ENCODE data around the gene MON2.

The MON2 gene

GRCh38 chr12:62622177-62622576 is 155.6 kb downstream of the MON2 start:
- H3K4me1 ChIP-seq (ENCODE audit: insufficient read depth, low read length) = no peaks in the 10 kb centered on the region
- H3K9me3 ChIP-seq (ENCODE audit: low read length) = no peaks in the 10 kb centered on the region
- H3K4me3 ChIP-seq (ENCODE audit: low read depth in 1 of 2, low read length in 2 of 2) = no peak overlapping the region
- no peak overlapping the region for H3K9ac ChIP-seq (ENCODE audit: low read length)
- no peaks in the 10 kb centered on the region for H3K27me3 ChIP-seq (ENCODE audit: control insufficient read depth in 1 of 2, insufficient read depth in 2 of 2, low read length in 2 of 2)
- H3K36me3 ChIP-seq (ENCODE audit: insufficient read depth, low read length) = no peaks in the 10 kb centered on the region
- no peak overlapping the region for H3K27ac ChIP-seq (ENCODE audit: low read depth, low read length)

GRCh38 chr12:62625228-62625627 is 158.6 kb downstream of the MON2 start:
- Histone ChIP-seq H3K9ac (ENCODE audit: low read length) (no peak overlapping the region), H3K4me3 (ENCODE audit: low read depth in 1 of 2, low read length in 2 of 2) (no peak overlapping the region), H3K4me1 (ENCODE audit: insufficient read depth, low read length) (no peaks in the 10 kb centered on the region), H3K36me3 (ENCODE audit: insufficient read depth, low read length) (no peaks in the 10 kb centered on the region), H3K9me3 (ENCODE audit: low read length) (no peaks in the 10 kb centered on the region), H3K27me3 (ENCODE audit: control insufficient read depth in 1 of 2, insufficient read depth in 2 of 2, low read length in 2 of 2) (no peaks in the 10 kb centered on the region), H3K27ac (ENCODE audit: low read depth, low read length) (no peak overlapping the region)

- Histone ChIP-seq H3K4me1 (ENCODE audit: insufficient read depth, low read length) (peaks cover 6% of the 10 kb centered on the region), H3K27ac (ENCODE audit: low read depth, low read length) (no peak overlapping the region), H3K9ac (ENCODE audit: low read length) (no peak overlapping the region), H3K9me3 (ENCODE audit: low read length) (no peaks in the 10 kb centered on the region), H3K36me3 (ENCODE audit: insufficient read depth, low read length) (no peaks in the 10 kb centered on the region), H3K4me3 (ENCODE audit: low read depth in 1 of 2, low read length in 2 of 2) (no peak overlapping the region), H3K27me3 (ENCODE audit: control insufficient read depth in 1 of 2, insufficient read depth in 2 of 2, low read length in 2 of 2) (no peaks in the 10 kb centered on the region)
Observed at GRCh38 chr12:62627181-62627580, 160.6 kb downstream of the MON2 start.

GRCh38 chr12:62629413-62629812 is 162.8 kb downstream of the MON2 start:
- no peaks in the 10 kb centered on the region for H3K27me3 ChIP-seq (ENCODE audit: control insufficient read depth in 1 of 2, insufficient read depth in 2 of 2, low read length in 2 of 2)
- no peaks in the 10 kb centered on the region for H3K36me3 ChIP-seq (ENCODE audit: insufficient read depth, low read length)
- H3K9me3 ChIP-seq (ENCODE audit: low read length) = no peaks in the 10 kb centered on the region
- peaks cover 18% of the 10 kb centered on the region for H3K4me1 ChIP-seq (ENCODE audit: insufficient read depth, low read length)
- H3K9ac ChIP-seq (ENCODE audit: low read length) = no peak overlapping the region
- no peak overlapping the region for H3K4me3 ChIP-seq (ENCODE audit: low read depth in 1 of 2, low read length in 2 of 2)
- no peak overlapping the region for H3K27ac ChIP-seq (ENCODE audit: low read depth, low read length)

- H3K27ac ChIP-seq (ENCODE audit: low read depth, low read length) = no peak overlapping the region
- H3K9ac ChIP-seq (ENCODE audit: low read length) = no peak overlapping the region
- H3K9me3 ChIP-seq (ENCODE audit: low read length) = no peaks in the 10 kb centered on the region
- H3K27me3 ChIP-seq (ENCODE audit: control insufficient read depth in 1 of 2, insufficient read depth in 2 of 2, low read length in 2 of 2) = no peaks in the 10 kb centered on the region
- H3K36me3 ChIP-seq (ENCODE audit: insufficient read depth, low read length) = no peaks in the 10 kb centered on the region
- H3K4me1 ChIP-seq (ENCODE audit: insufficient read depth, low read length) = peaks cover 18% of the 10 kb centered on the region
- H3K4me3 ChIP-seq (ENCODE audit: low read depth in 1 of 2, low read length in 2 of 2) = no peak overlapping the region
Observed at GRCh38 chr12:62629971-62630739, 163.5 kb downstream of the MON2 start.

GRCh38 chr12:62631471-62632410 is 165.1 kb downstream of the MON2 start:
- Histone ChIP-seq H3K9me3 (ENCODE audit: low read length) (no peaks in the 10 kb centered on the region), H3K27ac (ENCODE audit: low read depth, low read length) (peak overlapping the region; percentile 43), H3K4me1 (ENCODE audit: insufficient read depth, low read length) (peaks cover 18% of the 10 kb centered on the region), H3K9ac (ENCODE audit: low read length) (no peak overlapping the region), H3K4me3 (ENCODE audit: low read depth in 1 of 2, low read length in 2 of 2) (peak overlapping the region; percentile 65 to 66), H3K27me3 (ENCODE audit: control insufficient read depth in 1 of 2, insufficient read depth in 2 of 2, low read length in 2 of 2) (no peaks in the 10 kb centered on the region), H3K36me3 (ENCODE audit: insufficient read depth, low read length) (no peaks in the 10 kb centered on the region)

- peak overlapping the region; percentile 43 for H3K27ac ChIP-seq (ENCODE audit: low read depth, low read length)
- peak overlapping the region; percentile 65 to 66 for H3K4me3 ChIP-seq (ENCODE audit: low read depth in 1 of 2, low read length in 2 of 2)
Observed at GRCh38 chr12:62632411-62632918, 165.8 kb downstream of the MON2 start.

GRCh38 chr12:62635649-62636048 is 169.0 kb downstream of the MON2 start:
- no peak overlapping the region for H3K27ac ChIP-seq (ENCODE audit: low read depth, low read length)
- peaks cover 18% of the 10 kb centered on the region for H3K4me1 ChIP-seq (ENCODE audit: insufficient read depth, low read length)
- no peak overlapping the region for H3K9ac ChIP-seq (ENCODE audit: low read length)
- H3K27me3 ChIP-seq (ENCODE audit: control insufficient read depth in 1 of 2, insufficient read depth in 2 of 2, low read length in 2 of 2) = no peaks in the 10 kb centered on the region
- H3K36me3 ChIP-seq (ENCODE audit: insufficient read depth, low read length) = no peaks in the 10 kb centered on the region
- H3K4me3 ChIP-seq (ENCODE audit: low read depth in 1 of 2, low read length in 2 of 2) = no peak overlapping the region
- H3K9me3 ChIP-seq (ENCODE audit: low read length) = no peaks in the 10 kb centered on the region

More at GRCh38 chr12:62632411-62632918, 165.8 kb downstream of the MON2 start:
- H3K27me3 ChIP-seq (ENCODE audit: control insufficient read depth in 1 of 2, insufficient read depth in 2 of 2, low read length in 2 of 2) = no peaks in the 10 kb centered on the region
- H3K36me3 ChIP-seq (ENCODE audit: insufficient read depth, low read length) = no peaks in the 10 kb centered on the region
- H3K9me3 ChIP-seq (ENCODE audit: low read length) = no peaks in the 10 kb centered on the region
- peaks cover 18% of the 10 kb centered on the region for H3K4me1 ChIP-seq (ENCODE audit: insufficient read depth, low read length)
- H3K9ac ChIP-seq (ENCODE audit: low read length) = no peak overlapping the region

- Histone ChIP-seq H3K27me3 (ENCODE audit: control insufficient read depth in 1 of 2, insufficient read depth in 2 of 2, low read length in 2 of 2) (no peaks in the 10 kb centered on the region), H3K4me1 (ENCODE audit: insufficient read depth, low read length) (peaks cover 8% of the 10 kb centered on the region), H3K4me3 (ENCODE audit: low read depth in 1 of 2, low read length in 2 of 2) (no peak overlapping the region), H3K27ac (ENCODE audit: low read depth, low read length) (no peak overlapping the region), H3K9me3 (ENCODE audit: low read length) (no peaks in the 10 kb centered on the region), H3K36me3 (ENCODE audit: insufficient read depth, low read length) (no peaks in the 10 kb centered on the region), H3K9ac (ENCODE audit: low read length) (no peak overlapping the region)
Observed at GRCh38 chr12:62637679-62638078, 171.1 kb downstream of the MON2 start.

- Histone ChIP-seq H3K36me3 (ENCODE audit: insufficient read depth, low read length) (no peaks in the 10 kb centered on the region), H3K4me3 (ENCODE audit: low read depth in 1 of 2, low read length in 2 of 2) (no peak overlapping the region), H3K9ac (ENCODE audit: low read length) (no peak overlapping the region), H3K27me3 (ENCODE audit: control insufficient read depth in 1 of 2, insufficient read depth in 2 of 2, low read length in 2 of 2) (no peaks in the 10 kb centered on the region), H3K4me1 (ENCODE audit: insufficient read depth, low read length) (no peaks in the 10 kb centered on the region), H3K27ac (ENCODE audit: low read depth, low read length) (no peak overlapping the region), H3K9me3 (ENCODE audit: low read length) (no peaks in the 10 kb centered on the region)
Observed at GRCh38 chr12:62640910-62641448, 174.4 kb downstream of the MON2 start.

- Histone ChIP-seq H3K27me3 (ENCODE audit: control insufficient read depth in 1 of 2, insufficient read depth in 2 of 2, low read length in 2 of 2) (no peaks in the 10 kb centered on the region), H3K4me3 (ENCODE audit: low read depth in 1 of 2, low read length in 2 of 2) (no peak overlapping the region), H3K9ac (ENCODE audit: low read length) (no peak overlapping the region), H3K9me3 (ENCODE audit: low read length) (no peaks in the 10 kb centered on the region), H3K36me3 (ENCODE audit: insufficient read depth, low read length) (no peaks in the 10 kb centered on the region), H3K4me1 (ENCODE audit: insufficient read depth, low read length) (peaks cover 6% of the 10 kb centered on the region), H3K27ac (ENCODE audit: low read depth, low read length) (no peak overlapping the region)
Observed at GRCh38 chr12:62642486-62642885, 175.9 kb downstream of the MON2 start.
